Panc1 (cell line): Measurements from ENCODE around the gene CAPN10. TPM values are rescaled to one million over a fixed set of nuclear protein-coding genes. Genes with fewer than 3 reads are reported as not detected.
A peak's percentile ranks its signal among the peaks of the same experiment; 100 is the strongest.

Source experiments
- ATAC-seq: fragments of 200-7000 bp; cut with Tn5 transposase; 2 replicates; pipeline ENCODE4 v1.9.1; 2020; ENCODE audit warnings: mild to moderate bottlenecking, moderate library complexity
- BruUV-seq: library from RNA; stranded (reverse); fragments of 400-500 nt; replicated peaks from 2 replicates; lab custom pipeline; 2021; lab: Mats Ljungman, UMichigan
- CTCF ChIA-PET: fragments of 300-600 bp; sonication (Branson Sonifier 250); formaldehyde crosslinking; loops from one replicate; lab custom pipeline; 2022; ENCODE audit warnings: antibody characterized with exemption; lab: Charles Lee
- POLR2A ChIA-PET: fragments of 300-600 bp; sonication (Branson Sonifier 250); formaldehyde crosslinking; loops from one replicate; lab custom pipeline; 2022; ENCODE audit warnings: antibody characterized with exemption; lab: Charles Lee
- DNase-seq: peaks from one replicate; pipeline ENCODE4 v3.0.0-alpha.2; 2010; ENCODE audit warnings: low read depth, low spot score
- H3K27ac ChIP-seq: 2 replicates; pipeline ENCODE4 v1.5.1; 2011; ENCODE audit warnings: mild to moderate bottlenecking, low read length, inconsistent platforms
- H3K27me3 ChIP-seq: fragments of 200-500 bp; sonication (Bioruptor generic); 2 replicates; pipeline ENCODE4 v1.6.0; 2014; ENCODE audit warnings: low read length, inconsistent platforms; ENCODE audit not compliant: control insufficient read depth, insufficient read depth
- H3K36me3 ChIP-seq: fragments of 200-500 bp; sonication (Bioruptor generic); 2 replicates; pipeline ENCODE4 v1.5.1; 2014; ENCODE audit warnings: inconsistent platforms, mild to moderate bottlenecking, low read length, moderate library complexity; ENCODE audit not compliant: control insufficient read depth, insufficient read depth
- H3K4me1 ChIP-seq: 2 replicates; pipeline ENCODE4 v1.5.1; 2011; ENCODE audit warnings: inconsistent platforms, mild to moderate bottlenecking, low read length, moderate library complexity; ENCODE audit not compliant: control insufficient read depth, insufficient read depth
- H3K4me3 ChIP-seq, 2 experiments: 2 replicates each; pipeline ENCODE4 v1.5.1; 2011 to 2012; ENCODE audit warnings: low read depth in 2 of 2, low read length in 2 of 2, mild to moderate bottlenecking in 2 of 2, inconsistent platforms in 1 of 2, moderate library complexity in 1 of 2
- H3K9me3 ChIP-seq: fragments of 200-500 bp; sonication (Bioruptor generic); 2 replicates; pipeline ENCODE4 v1.5.1; 2014; ENCODE audit warnings: low read depth, mild to moderate bottlenecking, inconsistent platforms, low read length, moderate library complexity; ENCODE audit not compliant: control insufficient read depth, insufficient read depth
- CTCF ChIP-seq: fragments of 450-650 bp; IDR thresholded peaks from 2 replicates; pipeline ENCODE4 v1.5.1; 2017; ENCODE audit warnings: mild to moderate bottlenecking
- POLR2AphosphoS5 ChIP-seq: IDR thresholded peaks from 2 replicates; pipeline ENCODE4 v1.6.1; 2012; ENCODE audit warnings: mild to moderate bottlenecking, low read depth, low read length, moderate library complexity
- SIN3A ChIP-seq: IDR thresholded peaks from 2 replicates; pipeline ENCODE4 v1.6.1; 2012; ENCODE audit warnings: low read depth, mild to moderate bottlenecking, low read length, moderate library complexity, borderline replicate concordance; ENCODE audit not compliant: insufficient read depth
- TCF7L2 ChIP-seq: IDR thresholded peaks from 2 replicates; pipeline ENCODE4 v1.6.1; 2011; ENCODE audit warnings: mild to moderate bottlenecking, low read depth, low read length, inconsistent platforms
- in situ Hi-C: cut with HindIII; loops from 2 replicates; pipeline ENCODE4 v1.10.0; 2016; ENCODE audit warnings: low sequenced_read_pairs, low pct_unique_long_range_greater_than_20kb
- intact Hi-C: fragments of 100-400 bp; cut with micrococcal nuclease; formaldehyde crosslinking; loops from one replicate; pipeline ENCODE4 v1.10.0; 2022; ENCODE audit not compliant: unreplicated experiment
- total RNA-seq: library from RNA; stranded (reverse); gene quantifications from one replicate; pipeline ENCODE4 v1.2.1, GENCODE V29; 2021; ENCODE audit not compliant: unreplicated experiment
- TF ChIP-seq, protein P1 (sequence below), 2 experiments: IDR thresholded peaks; 2 replicates each; pipeline ENCODE4 v1.6.1; 2011 to 2012; ENCODE audit warnings: low read depth in 2 of 2, control low read depth in 1 of 2, low read length in 1 of 2, mild to moderate bottlenecking in 1 of 2, moderate library complexity in 1 of 2; ENCODE audit not compliant: insufficient read depth in 1 of 2

CAPN10 gene
- total RNA-seq, 1 experiment from 2014 or later, result 38.6 TPM

- in situ Hi-C loops, result no loop called here
- no peaks in the 10 kb centered on the region for H3K36me3 ChIP-seq
- no peaks in the 10 kb centered on the region for H3K9me3 ChIP-seq
- no peak overlapping the region for H3K27ac ChIP-seq
- POLR2A ChIA-PET, result no interaction called here
- intact Hi-C loops, result no loop called here
- ATAC-seq (no peak), DNase-seq (no peak)
- H3K4me3 ChIP-seq, result no peak overlapping the region
- no peaks in the 10 kb centered on the region for H3K4me1 ChIP-seq
- no TSS peak for BruUV-seq
- H3K27me3 ChIP-seq, result peaks cover 14% of the 10 kb centered on the region
- no peak for TF ChIP-seq SIN3A
- no peak for TF ChIP-seq TCF7L2
- TF ChIP-seq, protein P1, sequence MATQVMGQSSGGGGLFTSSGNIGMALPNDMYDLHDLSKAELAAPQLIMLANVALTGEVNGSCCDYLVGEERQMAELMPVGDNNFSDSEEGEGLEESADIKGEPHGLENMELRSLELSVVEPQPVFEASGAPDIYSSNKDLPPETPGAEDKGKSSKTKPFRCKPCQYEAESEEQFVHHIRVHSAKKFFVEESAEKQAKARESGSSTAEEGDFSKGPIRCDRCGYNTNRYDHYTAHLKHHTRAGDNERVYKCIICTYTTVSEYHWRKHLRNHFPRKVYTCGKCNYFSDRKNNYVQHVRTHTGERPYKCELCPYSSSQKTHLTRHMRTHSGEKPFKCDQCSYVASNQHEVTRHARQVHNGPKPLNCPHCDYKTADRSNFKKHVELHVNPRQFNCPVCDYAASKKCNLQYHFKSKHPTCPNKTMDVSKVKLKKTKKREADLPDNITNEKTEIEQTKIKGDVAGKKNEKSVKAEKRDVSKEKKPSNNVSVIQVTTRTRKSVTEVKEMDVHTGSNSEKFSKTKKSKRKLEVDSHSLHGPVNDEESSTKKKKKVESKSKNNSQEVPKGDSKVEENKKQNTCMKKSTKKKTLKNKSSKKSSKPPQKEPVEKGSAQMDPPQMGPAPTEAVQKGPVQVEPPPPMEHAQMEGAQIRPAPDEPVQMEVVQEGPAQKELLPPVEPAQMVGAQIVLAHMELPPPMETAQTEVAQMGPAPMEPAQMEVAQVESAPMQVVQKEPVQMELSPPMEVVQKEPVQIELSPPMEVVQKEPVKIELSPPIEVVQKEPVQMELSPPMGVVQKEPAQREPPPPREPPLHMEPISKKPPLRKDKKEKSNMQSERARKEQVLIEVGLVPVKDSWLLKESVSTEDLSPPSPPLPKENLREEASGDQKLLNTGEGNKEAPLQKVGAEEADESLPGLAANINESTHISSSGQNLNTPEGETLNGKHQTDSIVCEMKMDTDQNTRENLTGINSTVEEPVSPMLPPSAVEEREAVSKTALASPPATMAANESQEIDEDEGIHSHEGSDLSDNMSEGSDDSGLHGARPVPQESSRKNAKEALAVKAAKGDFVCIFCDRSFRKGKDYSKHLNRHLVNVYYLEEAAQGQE (IDR thresholded peaks at IDR 0.05; ENCODE audit: insufficient read depth in 1 of 2, low read depth in 2 of 2, low read length in 1 of 2), result no peak
- TF ChIP-seq POLR2AphosphoS5, result no peak
- no peak for TF ChIP-seq CTCF
- CTCF ChIA-PET, result interaction anchor here (0.6 kb wide), 1 partner anchor 27 kb away, joined by 3 read pairs; no protein-coding TSS in a partner anchor
Measured at GRCh38 chr2:240647503-240648154, 61.1 kb downstream of the CAPN10 start.

DNA sequence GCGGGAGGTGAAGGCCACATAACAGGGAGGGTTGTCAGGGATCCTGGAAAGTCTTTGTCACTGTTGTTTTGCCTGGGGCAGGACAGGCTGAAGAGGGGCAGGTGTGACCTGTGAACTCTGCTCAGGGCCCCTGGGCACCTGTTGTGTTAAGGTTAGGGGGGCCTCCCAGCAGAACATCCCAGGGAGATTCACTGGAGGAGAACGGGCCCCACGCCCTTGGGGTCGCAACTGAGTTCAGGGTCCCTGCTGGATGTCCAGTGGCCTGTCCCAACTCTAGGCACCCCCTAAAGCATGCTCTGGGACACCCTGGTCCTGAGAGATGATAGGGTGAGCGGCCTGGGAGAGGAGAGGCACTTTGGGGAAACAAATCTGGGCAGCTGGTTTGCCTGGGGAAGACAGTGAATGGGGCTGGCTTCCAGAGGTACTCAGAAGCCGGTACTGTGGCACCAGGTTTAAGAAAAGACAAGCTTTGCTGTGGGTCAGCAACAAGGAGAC lies 61.7 kb downstream of the CAPN10 start:
- DNase-seq (no peak), ATAC-seq (0 out of 2 replicates have a peak, but pooled peaks have one; percentile 18)
- TF ChIP-seq SIN3A (no peak), CTCF (no peak), POLR2AphosphoS5 (no peak), TCF7L2 (no peak)
- TF ChIP-seq, protein P1 (IDR thresholded peaks at IDR 0.05; ENCODE audit: insufficient read depth in 1 of 2, low read depth in 2 of 2, low read length in 1 of 2), result no peak
- H3K9me3 ChIP-seq, result no peaks in the 10 kb centered on the region
- intact Hi-C loops (no loop called here), in situ Hi-C loops (no loop called here)
- no peak overlapping the region for H3K27ac ChIP-seq
- no TSS peak for BruUV-seq
- H3K36me3 ChIP-seq, result no peaks in the 10 kb centered on the region
- H3K4me3 ChIP-seq, result no peak overlapping the region
- CTCF ChIA-PET, result no interaction called here
- POLR2A ChIA-PET, result no interaction called here
- H3K27me3 ChIP-seq, result peaks cover 14% of the 10 kb centered on the region
- no peaks in the 10 kb centered on the region for H3K4me1 ChIP-seq
